Measurements from ENCODE around the gene ZSCAN5C. TPM values are rescaled to one million over a fixed set of nuclear protein-coding genes. Genes with fewer than 3 reads are reported as not detected.

Gene ZSCAN5C
- total and polyA plus RNA-seq, 2 of the 8 experiments (the other 6 are each of a cell fraction or from before 2014, with no cell fraction given), result not detected

DNA sequence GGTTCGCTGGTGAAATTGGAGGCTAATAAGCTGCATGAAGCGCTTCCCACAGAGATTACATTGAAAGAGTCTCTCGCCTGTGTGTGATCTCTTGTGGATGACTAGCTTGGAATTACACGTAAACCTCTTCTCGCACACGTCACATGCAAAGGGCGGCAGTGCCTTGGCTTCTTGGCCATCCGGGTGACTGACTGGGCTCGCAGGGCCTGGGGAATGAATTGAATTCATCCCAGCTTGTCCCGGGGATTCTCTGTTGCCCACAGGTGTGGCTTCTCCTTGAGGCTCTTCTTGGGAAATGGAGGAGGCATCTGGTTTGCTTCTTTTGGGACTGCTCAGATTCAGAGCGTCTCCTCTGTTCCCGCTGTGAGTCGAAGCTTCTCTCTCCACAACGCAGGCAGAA lies 19.8 kb downstream of the ZSCAN5C start:
- no peak overlapping the region for H2BK12ac ChIP-seq (ENCODE audit: low read depth, low read length)
- H3K4ac ChIP-seq (replicated peaks; ENCODE audit: insufficient read length, low read depth, low read length), result no peak overlapping the region
- WGBS, 2 experiments (ENCODE audit: extremely low coverage in 1 of 2, insufficient coverage in 1 of 2, insufficient read length in 1 of 2, insufficient replicate concordance in 2 of 2, low coverage in 1 of 2, low lambda C conversion rate in 2 of 2, missing lambda C conversion rate in 1 of 2), result 85% methylated on average over 11 of the region's 14 CpGs; no CpG with 5 or more reads in 1 of the 2 experiments
- no peak overlapping the region for H2BK15ac ChIP-seq (ENCODE audit: low read length)
- H3K9me3 ChIP-seq (ENCODE audit: insufficient read depth in 2 of 2, low read depth in 1 of 2, low read length in 1 of 2), result no peaks in the 10 kb centered on the region
- FAIRE-seq (no peak), DNase-seq (ENCODE audit: low read depth in 1 of 2, low spot score in 2 of 2) (no peak)
- H3K9ac ChIP-seq (replicated peaks in 1 of 4; ENCODE audit: extremely low read depth in 1 of 4, low read depth in 3 of 4, low read length in 3 of 4), result no peak overlapping the region
- H3K18ac ChIP-seq (ENCODE audit: extremely low read depth, low read length), result no peak overlapping the region
- H3K4me3 ChIP-seq (ENCODE audit: extremely low read depth in 1 of 4, insufficient read depth in 2 of 4, low read depth in 3 of 4, low read length in 4 of 4), result no peak overlapping the region
- H2BK120ac ChIP-seq (replicated peaks; ENCODE audit: low read depth, low read length), result no peak overlapping the region
- no peak overlapping the region for H3K27ac ChIP-seq (ENCODE audit: low read depth, low read length)
- H4K5ac ChIP-seq (ENCODE audit: insufficient read length, low read depth, low read length), result no peak overlapping the region
- H3K27me3 ChIP-seq (replicated peaks in 1 of 4; ENCODE audit: control insufficient read depth in 3 of 4, extremely low read depth in 1 of 4, insufficient read depth in 3 of 4, low read length in 3 of 4), result no peaks in the 10 kb centered on the region; a peak in 1 of 7 replicates
- no peak overlapping the region for H4K8ac ChIP-seq (ENCODE audit: extremely low read depth, insufficient read depth, low read length)
- H2BK20ac ChIP-seq (ENCODE audit: low read length), result no peak overlapping the region
- ChIA-PET POLR2A (ENCODE audit: partially characterized antibody) (no interaction called here), CTCF (ENCODE audit: partially characterized antibody) (interaction anchor here (0.8 to 4.9 kb wide), 30 partner anchors 9 to 155 kb away, joined by 3 to 31 read pairs (median 6); partner anchors contain the start of gene GALP)
- no peak overlapping the region for H2BK5ac ChIP-seq (ENCODE audit: low read depth, low read length)
- no peak overlapping the region for H2AFZ ChIP-seq (ENCODE audit: low read length)
- H3K14ac ChIP-seq (ENCODE audit: insufficient read length), result no peak overlapping the region
- H3K79me2 ChIP-seq (ENCODE audit: control insufficient read depth in 1 of 2, insufficient read depth in 2 of 2, low read length in 2 of 2), result no peaks in the 10 kb centered on the region
- peaks cover 0 to 5% (median 2%) of the 10 kb centered on the region in 4 experiments; a peak in 6 of 7 replicates for H3K4me1 ChIP-seq (replicated peaks in 1 of 4; ENCODE audit: control insufficient read depth in 3 of 4, insufficient read depth in 4 of 4, low read length in 3 of 4)
- no peak overlapping the region for H4K91ac ChIP-seq (replicated peaks; ENCODE audit: insufficient read length, low read length)
- peaks cover 0 to 2% of the 10 kb centered on the region in 2 experiments for H4K20me1 ChIP-seq (replicated peaks in 1 of 2; ENCODE audit: control insufficient read depth in 1 of 2, insufficient read depth in 2 of 2, low read length in 2 of 2)
- H3K23ac ChIP-seq (ENCODE audit: insufficient read length), result no peak overlapping the region
- no peaks in the 10 kb centered on the region for H3K36me3 ChIP-seq (ENCODE audit: control insufficient read depth in 2 of 4, insufficient read depth in 4 of 4, low read length in 3 of 4)
- no peaks in the 10 kb centered on the region for H3K79me1 ChIP-seq (ENCODE audit: low read depth, low read length)
- peaks cover 9% of the 10 kb centered on the region; the same call in 1 of the 2 replicates for H3K23me2 ChIP-seq (ENCODE audit: low read depth, low read length)
- H2AK5ac ChIP-seq (ENCODE audit: low read depth, low read length), result no peak overlapping the region
- H3K4me2 ChIP-seq (ENCODE audit: insufficient read depth in 1 of 2, low read depth in 2 of 2, low read length in 2 of 2), result no peak overlapping the region
- H3K56ac ChIP-seq (replicated peaks; ENCODE audit: insufficient read length, low read depth, low read length), result no peak overlapping the region
- TF ChIP-seq RAD21 (IDR thresholded peaks at IDR 0.05 in 1 of 2, conservative IDR thresholded peaks at IDR 0.05 in 1 of 2; ENCODE audit: low read depth in 2 of 2, low read length in 2 of 2) (no peak), EGR1 (IDR thresholded peaks at IDR 0.05; ENCODE audit: borderline replicate concordance, low read depth, low read length) (no peak), RNF2 (IDR thresholded peaks at IDR 0.05; ENCODE audit: borderline replicate concordance, low read depth, low read length, missing control alignments, poor library complexity, severe bottlenecking) (no peak), CREB1 (IDR thresholded peaks at IDR 0.05) (no peak), SIN3A (conservative IDR thresholded peaks at IDR 0.05 in 1 of 2, IDR thresholded peaks at IDR 0.05 in 1 of 2; ENCODE audit: low read depth in 1 of 2, low read length in 2 of 2) (no peak), JUND (IDR thresholded peaks at IDR 0.05; ENCODE audit: low read length) (no peak), SAP30 (IDR thresholded peaks at IDR 0.05; ENCODE audit: insufficient read depth, insufficient replicate concordance, low read length) (no peak), CEBPB (IDR thresholded peaks at IDR 0.05; ENCODE audit: low read depth, low read length) (no peak), CTBP2 (IDR thresholded peaks at IDR 0.05; ENCODE audit: borderline replicate concordance, insufficient read depth, insufficient read length, low read length) (no peak), HDAC2 (IDR thresholded peaks at IDR 0.05; ENCODE audit: borderline replicate concordance in 1 of 2, low read depth in 2 of 2, low read length in 2 of 2) (no peak)
- TF ChIP-seq, protein P1, sequence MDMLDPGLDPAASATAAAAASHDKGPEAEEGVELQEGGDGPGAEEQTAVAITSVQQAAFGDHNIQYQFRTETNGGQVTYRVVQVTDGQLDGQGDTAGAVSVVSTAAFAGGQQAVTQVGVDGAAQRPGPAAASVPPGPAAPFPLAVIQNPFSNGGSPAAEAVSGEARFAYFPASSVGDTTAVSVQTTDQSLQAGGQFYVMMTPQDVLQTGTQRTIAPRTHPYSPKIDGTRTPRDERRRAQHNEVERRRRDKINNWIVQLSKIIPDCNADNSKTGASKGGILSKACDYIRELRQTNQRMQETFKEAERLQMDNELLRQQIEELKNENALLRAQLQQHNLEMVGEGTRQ (IDR thresholded peaks at IDR 0.05; ENCODE audit: low read length), result no peak

All from H1 (cell line).